ENCODE measurements around the gene TBRG4. TPM values are rescaled to one million over a fixed set of nuclear protein-coding genes. Genes with fewer than 3 reads are reported as not detected.

The TBRG4 gene
- total RNA-seq, 6 experiments from 2014 or later, result 53.8 to 68.1 (median 61.2) TPM

DNA sequence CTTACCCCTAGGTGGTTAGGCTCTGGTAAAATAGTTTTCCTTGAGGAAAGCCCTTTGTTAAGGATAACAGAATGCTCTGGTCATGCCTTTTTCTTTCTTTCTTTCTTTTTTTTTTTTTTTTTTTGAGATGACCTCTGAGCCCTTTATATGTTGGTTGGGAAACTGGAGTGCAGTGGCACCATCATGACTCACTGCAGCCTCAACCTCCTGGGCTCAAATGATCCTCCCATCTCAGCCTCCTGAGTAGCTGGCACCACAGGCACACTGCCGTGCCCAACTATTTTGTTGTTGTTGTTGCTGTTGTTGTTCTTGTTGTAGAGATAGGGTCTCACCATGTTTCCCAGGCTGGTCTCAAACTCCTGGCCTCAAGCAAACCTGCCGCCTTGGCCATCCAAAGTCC, 50.1 kb downstream of the TBRG4 start:
- H3K9me3 Mint-ChIP-seq, result no peaks in the 10 kb centered on the region
- peaks cover 6% of the 10 kb centered on the region; the same call in 1 of the 2 replicates for H3K4me1 Mint-ChIP-seq (ENCODE audit: low read depth)
- TF ChIP-seq, protein P1, sequence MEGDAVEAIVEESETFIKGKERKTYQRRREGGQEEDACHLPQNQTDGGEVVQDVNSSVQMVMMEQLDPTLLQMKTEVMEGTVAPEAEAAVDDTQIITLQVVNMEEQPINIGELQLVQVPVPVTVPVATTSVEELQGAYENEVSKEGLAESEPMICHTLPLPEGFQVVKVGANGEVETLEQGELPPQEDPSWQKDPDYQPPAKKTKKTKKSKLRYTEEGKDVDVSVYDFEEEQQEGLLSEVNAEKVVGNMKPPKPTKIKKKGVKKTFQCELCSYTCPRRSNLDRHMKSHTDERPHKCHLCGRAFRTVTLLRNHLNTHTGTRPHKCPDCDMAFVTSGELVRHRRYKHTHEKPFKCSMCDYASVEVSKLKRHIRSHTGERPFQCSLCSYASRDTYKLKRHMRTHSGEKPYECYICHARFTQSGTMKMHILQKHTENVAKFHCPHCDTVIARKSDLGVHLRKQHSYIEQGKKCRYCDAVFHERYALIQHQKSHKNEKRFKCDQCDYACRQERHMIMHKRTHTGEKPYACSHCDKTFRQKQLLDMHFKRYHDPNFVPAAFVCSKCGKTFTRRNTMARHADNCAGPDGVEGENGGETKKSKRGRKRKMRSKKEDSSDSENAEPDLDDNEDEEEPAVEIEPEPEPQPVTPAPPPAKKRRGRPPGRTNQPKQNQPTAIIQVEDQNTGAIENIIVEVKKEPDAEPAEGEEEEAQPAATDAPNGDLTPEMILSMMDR (IDR thresholded peaks at IDR 0.05), result no peak
- no peak overlapping the region for H3K4me3 Mint-ChIP-seq
- no peak overlapping the region for H3K27ac Mint-ChIP-seq
- H3K36me3 Mint-ChIP-seq (ENCODE audit: low read depth), result peaks cover 12% of the 10 kb centered on the region
- DNase-seq, result no peak
- H3K27me3 Mint-ChIP-seq (ENCODE audit: insufficient read depth), result no peaks in the 10 kb centered on the region; the same call in 1 of the 2 replicates

DNA sequence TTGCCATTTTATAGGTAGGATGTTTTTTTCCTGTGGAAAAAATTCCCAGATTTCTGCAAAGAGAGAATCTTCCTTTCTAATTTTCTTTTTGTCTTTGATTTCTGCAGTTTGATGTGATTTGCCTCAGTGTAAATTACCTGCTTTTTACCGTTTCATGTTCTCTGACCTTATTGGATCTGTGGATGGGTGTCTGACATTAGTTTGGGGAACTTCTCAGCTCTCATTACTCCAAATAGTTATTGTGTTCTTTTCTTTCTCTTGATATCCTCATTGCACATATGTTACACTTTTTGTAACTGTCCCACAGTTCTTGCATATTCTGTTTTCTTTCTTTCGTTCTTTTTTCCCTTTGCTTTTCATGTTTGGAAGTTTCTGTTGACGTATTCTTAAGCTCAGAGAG, 51.2 kb downstream of the TBRG4 start:
- H3K27me3 Mint-ChIP-seq (ENCODE audit: insufficient read depth), result no peaks in the 10 kb centered on the region; the same call in 1 of the 2 replicates
- no peak overlapping the region for H3K27ac Mint-ChIP-seq
- H3K36me3 Mint-ChIP-seq (ENCODE audit: low read depth), result peaks cover 12% of the 10 kb centered on the region

DNA sequence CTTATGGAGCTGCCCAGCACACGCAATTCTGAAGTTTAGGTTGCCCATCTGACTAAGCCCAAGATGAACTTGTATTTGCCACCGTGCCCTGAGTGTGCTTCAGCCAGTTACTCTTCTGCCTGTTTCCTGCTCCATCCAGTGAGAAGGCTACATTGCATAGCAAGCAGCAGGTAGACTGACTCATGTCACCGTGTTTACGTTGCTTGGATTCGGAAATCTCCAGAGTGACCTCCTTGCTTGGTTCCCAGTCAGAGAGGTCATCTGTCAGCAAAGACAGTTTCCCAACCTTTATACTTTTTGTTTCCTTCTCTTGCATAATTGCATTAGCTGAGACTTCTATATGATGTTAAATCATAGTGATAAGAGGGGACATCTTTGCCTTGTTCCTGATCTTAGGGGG, 53.6 kb downstream of the TBRG4 start:
- H3K9me3 Mint-ChIP-seq, result no peaks in the 10 kb centered on the region
- peaks cover 13% of the 10 kb centered on the region for H3K4me1 Mint-ChIP-seq (ENCODE audit: low read depth)
- DNase-seq, result no peak
- peaks cover 7% of the 10 kb centered on the region for H3K36me3 Mint-ChIP-seq (ENCODE audit: low read depth)
- TF ChIP-seq, protein P1 (IDR thresholded peaks at IDR 0.05), result no peak
- no peak overlapping the region for H3K27ac Mint-ChIP-seq
- no peaks in the 10 kb centered on the region; the same call in 1 of the 2 replicates for H3K27me3 Mint-ChIP-seq (ENCODE audit: insufficient read depth)
- H3K4me3 Mint-ChIP-seq, result no peak overlapping the region

More for the DNA sequence above, 51.2 kb downstream of the TBRG4 start:
- no peak for DNase-seq
- Mint-ChIP-seq H3K4me1 (ENCODE audit: low read depth) (peaks cover 6% of the 10 kb centered on the region; the same call in 1 of the 2 replicates), H3K4me3 (no peak overlapping the region), H3K9me3 (no peaks in the 10 kb centered on the region)
- TF ChIP-seq, protein P1 (IDR thresholded peaks at IDR 0.05), result no peak

DNA sequence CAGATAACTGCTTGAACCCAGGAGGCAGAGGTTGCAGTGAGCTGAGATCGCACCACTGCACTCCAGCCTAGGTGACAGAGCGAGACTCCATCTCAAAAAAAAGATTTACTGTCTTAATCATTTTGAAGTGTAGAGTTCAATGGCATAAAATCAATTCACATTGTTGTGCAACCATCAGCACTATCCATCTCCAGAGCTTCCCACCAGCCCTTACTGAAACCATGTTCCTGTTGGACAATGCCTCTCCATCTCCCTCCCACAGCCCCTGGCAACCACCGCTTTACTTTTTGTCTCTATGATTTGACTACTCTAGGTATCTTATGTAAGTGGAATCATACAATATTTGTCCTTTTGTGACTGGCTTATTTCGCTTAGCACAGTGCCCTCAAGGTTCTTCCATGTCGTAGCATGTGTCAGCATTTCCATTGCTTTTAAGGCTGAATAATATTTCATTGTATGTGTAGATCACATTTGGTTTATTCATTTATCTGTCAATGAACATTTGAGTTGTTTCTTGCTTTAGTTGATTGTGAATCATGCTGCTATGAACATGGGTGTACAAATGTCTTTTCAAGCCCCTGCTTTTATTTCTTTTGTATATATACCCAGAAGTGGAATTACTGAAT, 55.8 kb downstream of the TBRG4 start:
- Mint-ChIP-seq H3K36me3 (ENCODE audit: low read depth) (peaks cover 7% of the 10 kb centered on the region), H3K9me3 (no peaks in the 10 kb centered on the region), H3K27me3 (ENCODE audit: insufficient read depth) (no peaks in the 10 kb centered on the region; the same call in none of the 2 replicates), H3K4me1 (ENCODE audit: low read depth) (peaks cover 7% of the 10 kb centered on the region; the same call in 1 of the 2 replicates), H3K27ac (no peak overlapping the region), H3K4me3 (no peak overlapping the region)
- TF ChIP-seq, protein P1 (IDR thresholded peaks at IDR 0.05), result no peak
- DNase-seq, result no peak

DNA sequence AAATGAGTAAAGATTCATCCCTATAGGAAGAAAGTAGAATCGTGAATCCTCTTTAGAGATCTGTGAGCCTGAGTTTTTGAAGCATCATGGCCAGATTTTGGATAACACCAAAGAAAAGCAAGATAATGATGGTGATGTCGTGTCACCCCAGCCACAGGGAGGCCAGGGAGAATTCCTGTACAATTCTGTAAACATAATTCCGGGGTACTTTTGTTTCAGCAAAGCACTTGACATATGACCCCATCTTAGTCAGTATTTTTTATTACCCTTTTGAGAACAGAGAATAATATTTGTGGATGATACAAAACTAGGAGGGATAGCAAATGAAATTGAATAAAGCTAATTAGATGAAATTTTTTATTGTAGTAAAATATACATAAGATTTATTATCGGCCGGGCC, 56.5 kb downstream of the TBRG4 start:
- no peak overlapping the region for H3K4me3 Mint-ChIP-seq
- peak; percentile 10 for DNase-seq

More for the DNA sequence above, 56.5 kb downstream of the TBRG4 start:
- Mint-ChIP-seq H3K27ac (0 out of 2 replicates have a peak overlapping the region, but pooled peaks have one; percentile 16), H3K9me3 (no peaks in the 10 kb centered on the region), H3K36me3 (ENCODE audit: low read depth) (peaks cover 7% of the 10 kb centered on the region), H3K4me1 (ENCODE audit: low read depth) (peaks cover 7% of the 10 kb centered on the region; the same call in 1 of the 2 replicates), H3K27me3 (ENCODE audit: insufficient read depth) (no peaks in the 10 kb centered on the region; the same call in 1 of the 2 replicates)
- TF ChIP-seq, protein P1 (IDR thresholded peaks at IDR 0.05), result no peak
